ENCODE measurements around the gene ILDR1. TPM values are rescaled to one million over a fixed set of nuclear protein-coding genes. Genes with fewer than 3 reads are reported as not detected.

Gene ILDR1
- total and polyA plus RNA-seq, 2 donors (not counting 3 experiments of a cell fraction or from before 2014, with no cell fraction given), result not detected

DNA sequence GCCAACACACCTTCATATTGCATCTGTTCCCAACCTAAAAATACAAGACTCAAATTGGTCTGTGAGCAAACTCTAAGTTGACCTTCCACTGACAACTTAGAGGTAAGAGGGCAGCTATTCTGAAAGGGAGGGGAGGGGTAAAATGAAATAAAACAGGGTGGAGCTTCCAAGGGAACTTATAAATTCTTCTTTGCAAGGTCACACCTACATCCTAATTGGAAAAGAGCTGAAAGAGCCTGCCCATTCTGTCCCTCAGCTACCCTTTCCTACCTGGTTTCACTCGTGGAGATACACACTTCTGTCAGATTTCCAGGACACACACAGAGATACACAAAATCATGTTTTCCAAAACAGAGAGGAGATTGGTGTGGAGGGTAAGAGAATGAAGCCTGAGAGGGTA, 1.0 kb downstream of the ILDR1 start:
- DNase-seq (ENCODE audit: low read depth, low spot score) (no peak), FAIRE-seq (no peak)
- dilution Hi-C loops (cut with MboI; ENCODE audit: extremely low pct_ligation_motif_present, low sequenced_read_pairs), result no loop called here
- Histone ChIP-seq H3K4me1 (ENCODE audit: control insufficient read depth, extremely low read depth, insufficient read depth, low read length) (no peaks in the 10 kb centered on the region), H3K9me3 (replicated peaks; ENCODE audit: control insufficient read depth, insufficient read depth, low read length) (no peaks in the 10 kb centered on the region), H4K20me1 (replicated peaks; ENCODE audit: control insufficient read depth, extremely low read depth, insufficient read depth, low read length) (no peaks in the 10 kb centered on the region), H3K4me3 (replicated peaks in 1 of 3; ENCODE audit: insufficient read depth in 1 of 3, low read depth in 1 of 3, low read length in 3 of 3) (no peak overlapping the region), H2AFZ (ENCODE audit: low read depth, low read length) (no peak overlapping the region), H3K36me3 (ENCODE audit: control insufficient read depth in 2 of 2, extremely low read depth in 1 of 2, insufficient read depth in 2 of 2, low read length in 2 of 2) (no peaks in the 10 kb centered on the region), H3K9ac (replicated peaks; ENCODE audit: extremely low read depth, insufficient read depth, low read length) (no peak overlapping the region), H3K9me1 (replicated peaks; ENCODE audit: control insufficient read depth, extremely low read depth, insufficient read depth, low read length) (no peaks in the 10 kb centered on the region), H3K79me2 (ENCODE audit: control insufficient read depth, insufficient read depth, low read length) (no peaks in the 10 kb centered on the region), H3K27me3 (ENCODE audit: control insufficient read depth in 2 of 2, insufficient read depth in 2 of 2, low read length in 2 of 2) (peaks cover 23 to 28% of the 10 kb centered on the region in 2 experiments), H3K27ac (ENCODE audit: insufficient read depth, low read depth, low read length) (no peak overlapping the region), H3K4me2 (ENCODE audit: insufficient read depth, low read length) (no peak overlapping the region)
- ChIA-PET CTCF (interaction anchor here (1.1 to 1.6 kb wide), 3 partner anchors 10 to 17 kb away, joined by 3 to 5 read pairs (median 4); no protein-coding TSS in a partner anchor), POLR2A (no interaction called here)
- TF ChIP-seq JUN (IDR thresholded peaks at IDR 0.05; ENCODE audit: borderline replicate concordance, insufficient read depth, insufficient read length, low read depth) (no peak), POLR2A (IDR thresholded peaks at IDR 0.05; ENCODE audit: low read depth, low read length) (no peak), GATA2 (IDR thresholded peaks at IDR 0.05; ENCODE audit: insufficient read depth, insufficient read length, low read depth, low read length) (no peak), EZH2 (IDR thresholded peaks at IDR 0.05; ENCODE audit: borderline replicate concordance, low read depth, low read length, severe bottlenecking) (no peak), POLR2AphosphoS5 (IDR thresholded peaks at IDR 0.05; ENCODE audit: insufficient read depth, low read depth, low read length) (no peak), MYC (IDR thresholded peaks at IDR 0.05; ENCODE audit: low read depth, low read length) (no peak), FOS (IDR thresholded peaks at IDR 0.05; ENCODE audit: borderline replicate concordance, insufficient read depth, low read length) (no peak)
- TF ChIP-seq, protein P1, sequence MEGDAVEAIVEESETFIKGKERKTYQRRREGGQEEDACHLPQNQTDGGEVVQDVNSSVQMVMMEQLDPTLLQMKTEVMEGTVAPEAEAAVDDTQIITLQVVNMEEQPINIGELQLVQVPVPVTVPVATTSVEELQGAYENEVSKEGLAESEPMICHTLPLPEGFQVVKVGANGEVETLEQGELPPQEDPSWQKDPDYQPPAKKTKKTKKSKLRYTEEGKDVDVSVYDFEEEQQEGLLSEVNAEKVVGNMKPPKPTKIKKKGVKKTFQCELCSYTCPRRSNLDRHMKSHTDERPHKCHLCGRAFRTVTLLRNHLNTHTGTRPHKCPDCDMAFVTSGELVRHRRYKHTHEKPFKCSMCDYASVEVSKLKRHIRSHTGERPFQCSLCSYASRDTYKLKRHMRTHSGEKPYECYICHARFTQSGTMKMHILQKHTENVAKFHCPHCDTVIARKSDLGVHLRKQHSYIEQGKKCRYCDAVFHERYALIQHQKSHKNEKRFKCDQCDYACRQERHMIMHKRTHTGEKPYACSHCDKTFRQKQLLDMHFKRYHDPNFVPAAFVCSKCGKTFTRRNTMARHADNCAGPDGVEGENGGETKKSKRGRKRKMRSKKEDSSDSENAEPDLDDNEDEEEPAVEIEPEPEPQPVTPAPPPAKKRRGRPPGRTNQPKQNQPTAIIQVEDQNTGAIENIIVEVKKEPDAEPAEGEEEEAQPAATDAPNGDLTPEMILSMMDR (IDR thresholded peaks at IDR 0.05; ENCODE audit: extremely low read depth in 1 of 2, insufficient read depth in 1 of 2, low read depth in 1 of 2, low read length in 2 of 2), result no peak
- TF ChIP-seq, protein P2, sequence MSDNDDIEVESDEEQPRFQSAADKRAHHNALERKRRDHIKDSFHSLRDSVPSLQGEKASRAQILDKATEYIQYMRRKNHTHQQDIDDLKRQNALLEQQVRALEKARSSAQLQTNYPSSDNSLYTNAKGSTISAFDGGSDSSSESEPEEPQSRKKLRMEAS (IDR thresholded peaks at IDR 0.05; ENCODE audit: insufficient read depth, insufficient read length), result no peak
- intact Hi-C loops (cut with micrococcal nuclease), result no loop called here
- BruUV-seq (replicated peaks), result no TSS peak
